ENCODE measurements around the gene PRIM2.

PRIM2 gene

DNA sequence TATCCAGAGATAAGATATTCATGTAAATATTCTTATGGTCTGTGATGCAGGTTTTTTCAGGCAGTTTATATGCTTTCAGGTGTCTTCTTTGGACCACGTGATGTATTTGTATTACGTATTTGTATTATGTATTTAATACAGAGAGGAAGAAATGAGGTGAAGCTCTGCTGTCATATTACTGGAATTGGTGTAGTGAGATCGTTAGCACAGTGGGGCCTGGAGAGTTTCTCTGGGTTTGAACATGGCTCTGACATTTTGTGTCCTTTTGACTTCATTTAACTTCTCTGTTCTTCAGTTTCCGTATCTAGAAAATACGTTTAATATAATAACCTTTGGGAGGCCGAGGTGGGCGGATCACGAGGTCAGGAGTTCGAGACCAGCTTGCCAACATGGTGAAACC lies 1.6 kb upstream of the PRIM2 start:
- Histone ChIP-seq H3K4me3 (ENCODE audit: low read depth in 1 of 2, low read length in 1 of 2) (no peak overlapping the region), H3K27ac (no peak overlapping the region), H3K9me3 (no peaks in the 10 kb centered on the region), H3K4me1 (ENCODE audit: control insufficient read depth in 1 of 2, insufficient read depth in 1 of 2, low read depth in 1 of 2, low read length in 1 of 2) (peaks cover 11 to 17% of the 10 kb centered on the region in 2 experiments), H3K27me3 (peaks cover 6% of the 10 kb centered on the region), H3K36me3 (peaks cover 4% of the 10 kb centered on the region)
- TF ChIP-seq, protein P1, sequence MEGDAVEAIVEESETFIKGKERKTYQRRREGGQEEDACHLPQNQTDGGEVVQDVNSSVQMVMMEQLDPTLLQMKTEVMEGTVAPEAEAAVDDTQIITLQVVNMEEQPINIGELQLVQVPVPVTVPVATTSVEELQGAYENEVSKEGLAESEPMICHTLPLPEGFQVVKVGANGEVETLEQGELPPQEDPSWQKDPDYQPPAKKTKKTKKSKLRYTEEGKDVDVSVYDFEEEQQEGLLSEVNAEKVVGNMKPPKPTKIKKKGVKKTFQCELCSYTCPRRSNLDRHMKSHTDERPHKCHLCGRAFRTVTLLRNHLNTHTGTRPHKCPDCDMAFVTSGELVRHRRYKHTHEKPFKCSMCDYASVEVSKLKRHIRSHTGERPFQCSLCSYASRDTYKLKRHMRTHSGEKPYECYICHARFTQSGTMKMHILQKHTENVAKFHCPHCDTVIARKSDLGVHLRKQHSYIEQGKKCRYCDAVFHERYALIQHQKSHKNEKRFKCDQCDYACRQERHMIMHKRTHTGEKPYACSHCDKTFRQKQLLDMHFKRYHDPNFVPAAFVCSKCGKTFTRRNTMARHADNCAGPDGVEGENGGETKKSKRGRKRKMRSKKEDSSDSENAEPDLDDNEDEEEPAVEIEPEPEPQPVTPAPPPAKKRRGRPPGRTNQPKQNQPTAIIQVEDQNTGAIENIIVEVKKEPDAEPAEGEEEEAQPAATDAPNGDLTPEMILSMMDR (IDR thresholded peaks at IDR 0.05), result no peak

DNA sequence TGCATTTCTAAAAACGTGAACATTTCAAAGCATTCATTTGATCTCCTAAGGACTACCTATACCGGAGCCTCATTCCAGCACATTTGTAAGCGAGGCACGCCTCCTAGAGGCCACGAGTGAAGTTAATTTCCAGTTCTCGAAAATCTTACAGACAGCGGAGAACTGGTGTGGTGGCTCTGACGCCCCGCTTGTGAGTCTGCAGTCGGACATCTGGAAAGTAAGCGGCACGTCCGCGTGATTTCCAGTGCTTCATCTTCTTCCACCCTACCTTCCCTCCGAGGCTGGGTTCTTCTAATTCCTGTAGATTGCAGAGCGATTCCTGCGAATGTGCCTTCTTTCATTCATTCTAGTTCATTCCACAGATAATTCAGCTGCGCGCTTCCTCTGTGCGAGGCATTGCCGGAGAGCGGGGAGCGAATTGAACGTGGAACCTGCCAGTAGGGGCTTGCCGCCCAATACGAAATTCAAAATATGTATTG lies 810 bp upstream of the PRIM2 start:
- TF ChIP-seq, protein P1 (IDR thresholded peaks at IDR 0.05), result peak; percentile 58
- Histone ChIP-seq H3K9me3 (no peaks in the 10 kb centered on the region), H3K4me3 (ENCODE audit: low read depth in 1 of 2, low read length in 1 of 2) (peak overlapping the region; percentile 58 to 65), H3K27me3 (peaks cover 6% of the 10 kb centered on the region), H3K27ac (peak overlapping the region; percentile 67), H3K4me1 (ENCODE audit: control insufficient read depth in 1 of 2, insufficient read depth in 1 of 2, low read depth in 1 of 2, low read length in 1 of 2) (peaks cover 11 to 17% of the 10 kb centered on the region in 2 experiments), H3K36me3 (peaks cover 12% of the 10 kb centered on the region)

DNA sequence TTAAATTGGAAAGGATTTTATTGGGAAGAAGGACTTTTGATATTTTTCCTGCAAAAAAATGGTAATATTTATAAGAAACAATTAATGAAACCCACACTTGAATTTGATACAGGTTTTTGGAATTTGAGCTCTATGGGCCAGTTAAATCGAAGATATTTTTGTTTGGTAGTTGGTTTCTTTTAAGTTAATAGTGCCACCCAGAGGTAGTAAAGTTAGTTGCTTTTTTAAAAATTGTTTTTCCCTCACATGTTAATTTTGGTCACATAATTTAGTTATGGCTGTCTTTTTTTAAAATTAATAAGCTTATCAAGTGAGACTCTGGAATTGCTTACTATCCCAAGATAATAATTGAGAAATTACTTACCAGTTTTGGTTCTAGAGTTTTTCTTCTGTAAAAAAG lies 7.1 kb downstream of the PRIM2 start:
- Histone ChIP-seq H3K36me3 (peaks cover 43% of the 10 kb centered on the region), H3K4me3 (ENCODE audit: low read depth in 1 of 2, low read length in 1 of 2) (no peak overlapping the region), H3K9me3 (no peaks in the 10 kb centered on the region), H3K27ac (no peak overlapping the region), H3K4me1 (ENCODE audit: control insufficient read depth in 1 of 2, insufficient read depth in 1 of 2, low read depth in 1 of 2, low read length in 1 of 2) (no peaks in the 10 kb centered on the region), H3K27me3 (no peaks in the 10 kb centered on the region)
- TF ChIP-seq, protein P1 (IDR thresholded peaks at IDR 0.05), result no peak

DNA sequence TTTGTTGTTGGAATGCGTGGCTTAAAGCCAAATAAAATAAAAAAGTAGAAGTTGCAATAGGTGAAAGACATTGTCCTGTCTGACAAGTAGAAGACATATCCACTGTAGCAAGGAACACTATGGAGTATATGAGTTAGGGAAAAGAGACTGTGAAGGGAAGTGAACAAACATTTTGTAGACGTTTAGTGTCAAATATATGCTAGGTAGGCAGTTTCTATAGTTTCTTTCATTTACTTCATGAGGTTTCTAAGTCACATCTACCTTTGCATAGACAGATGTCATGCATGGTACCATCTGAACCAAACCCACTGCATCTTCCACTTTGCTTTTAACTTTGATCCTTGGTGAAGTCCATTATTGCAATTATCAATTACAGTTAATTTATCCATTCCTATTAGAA lies 9.9 kb downstream of the PRIM2 start:
- Histone ChIP-seq H3K36me3 (peaks cover 27% of the 10 kb centered on the region), H3K27ac (no peak overlapping the region), H3K9me3 (no peaks in the 10 kb centered on the region), H3K4me3 (ENCODE audit: low read depth in 1 of 2, low read length in 1 of 2) (no peak overlapping the region), H3K4me1 (ENCODE audit: control insufficient read depth in 1 of 2, insufficient read depth in 1 of 2, low read depth in 1 of 2, low read length in 1 of 2) (no peaks in the 10 kb centered on the region), H3K27me3 (no peaks in the 10 kb centered on the region)
- TF ChIP-seq, protein P1 (IDR thresholded peaks at IDR 0.05), result no peak

DNA sequence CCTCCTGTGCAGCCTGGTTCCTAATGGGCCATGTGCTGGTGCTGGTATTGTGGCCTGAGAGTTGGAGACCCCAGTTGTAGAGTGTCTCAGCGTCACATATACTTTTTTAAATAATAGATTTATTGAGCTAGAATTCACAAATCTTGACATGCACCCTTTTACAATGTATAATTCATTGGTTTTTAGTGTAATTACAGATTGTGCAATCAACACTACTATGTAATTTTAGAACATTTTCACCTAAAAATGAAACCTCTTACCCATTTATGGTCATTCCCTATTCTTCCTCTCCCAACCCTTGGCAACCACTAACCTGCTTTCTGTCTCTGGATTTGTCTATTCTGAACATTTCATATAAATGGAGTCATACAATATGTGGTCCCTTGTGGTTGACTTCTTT lies 10.6 kb downstream of the PRIM2 start:
- no peaks in the 10 kb centered on the region for H3K27me3 ChIP-seq
- peaks cover 27% of the 10 kb centered on the region for H3K36me3 ChIP-seq
- H3K4me1 ChIP-seq (ENCODE audit: control insufficient read depth in 1 of 2, insufficient read depth in 1 of 2, low read depth in 1 of 2, low read length in 1 of 2), result no peaks in the 10 kb centered on the region
- no peaks in the 10 kb centered on the region for H3K9me3 ChIP-seq
- no peak overlapping the region for H3K27ac ChIP-seq
- TF ChIP-seq, protein P1 (IDR thresholded peaks at IDR 0.05), result no peak
- no peak overlapping the region for H3K4me3 ChIP-seq (ENCODE audit: low read depth in 1 of 2, low read length in 1 of 2)

DNA sequence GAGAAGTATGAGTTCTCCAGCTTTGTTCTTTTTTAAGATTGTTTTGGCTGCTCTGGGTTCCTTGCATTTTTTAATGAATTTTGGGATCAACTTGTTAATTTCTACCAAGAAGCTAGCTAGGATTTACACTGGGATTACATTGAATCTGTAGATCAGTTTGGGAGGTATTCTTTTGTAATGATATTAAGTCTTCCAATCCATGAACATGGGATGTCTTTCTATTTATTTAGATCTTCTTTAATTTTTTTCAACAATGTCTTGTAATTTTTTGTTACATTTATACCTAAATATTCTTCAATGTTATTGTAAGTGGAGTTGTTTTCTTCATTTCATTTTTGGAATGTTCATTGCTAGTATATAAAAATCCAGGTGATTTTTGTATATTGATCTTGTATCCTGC lies 12.5 kb downstream of the PRIM2 start:
- H3K4me1 ChIP-seq (ENCODE audit: control insufficient read depth in 1 of 2, insufficient read depth in 1 of 2, low read depth in 1 of 2, low read length in 1 of 2), result no peaks in the 10 kb centered on the region
- H3K9me3 ChIP-seq, result no peaks in the 10 kb centered on the region
- H3K36me3 ChIP-seq, result peaks cover 27% of the 10 kb centered on the region
- H3K27ac ChIP-seq, result no peak overlapping the region
- TF ChIP-seq, protein P1 (IDR thresholded peaks at IDR 0.05), result no peak
- H3K27me3 ChIP-seq, result no peaks in the 10 kb centered on the region
- H3K4me3 ChIP-seq (ENCODE audit: low read depth in 1 of 2, low read length in 1 of 2), result no peak overlapping the region
